ENCODE results near the gene SS18.

SS18 gene

DNA sequence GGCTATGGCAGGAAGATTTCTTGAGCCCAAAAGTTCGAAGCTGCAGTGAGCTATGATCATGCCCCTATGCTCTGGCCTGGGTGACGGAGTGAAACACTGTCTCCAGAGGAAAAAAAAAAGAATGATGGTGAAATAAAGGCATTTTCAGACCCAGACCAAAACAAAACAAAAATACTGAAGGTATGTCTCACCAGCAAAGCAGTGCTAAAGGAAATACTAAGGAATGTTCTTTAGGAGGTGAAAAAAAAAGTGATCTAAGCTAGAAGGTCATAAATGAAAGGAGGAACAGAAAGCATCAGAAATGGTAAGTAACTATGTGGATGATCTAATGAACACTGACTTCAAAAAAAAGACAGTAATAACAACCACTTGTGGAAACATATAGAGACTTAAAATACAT, 18.7 kb downstream of the SS18 start:
- DNase-seq (ENCODE audit: low spot score): no peak

GRCh38 chr18:26071020-26071419, 19.4 kb downstream of the SS18 start:
- DNase-seq (ENCODE audit: low spot score): no peak

- DNase-seq (ENCODE audit: low spot score): no peak
Observed at GRCh38 chr18:26059357-26059756, 31.1 kb downstream of the SS18 start.

DNA sequence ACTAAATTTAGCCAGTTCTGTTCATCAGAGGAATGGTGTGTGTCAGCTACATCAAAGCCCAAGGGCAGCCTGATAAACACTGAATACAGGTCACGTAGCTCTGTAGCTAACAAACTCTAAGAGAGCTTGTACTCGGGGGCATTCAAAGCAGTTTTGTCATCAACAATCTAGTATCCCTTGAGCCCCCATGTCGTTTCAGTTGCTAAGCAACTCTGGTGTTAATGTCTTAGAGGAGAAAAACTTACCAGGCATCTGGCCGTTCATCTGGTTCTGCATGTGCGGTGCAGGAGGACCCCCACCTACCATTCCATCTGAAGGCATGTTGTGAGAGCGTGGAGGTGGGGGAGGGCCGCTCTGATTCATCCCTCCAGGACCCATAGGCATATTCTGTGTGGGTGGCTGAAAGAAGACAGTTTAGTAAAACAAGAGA, 33.1 kb downstream of the SS18 start:
- DNase-seq (ENCODE audit: low spot score): no peak

DNA sequence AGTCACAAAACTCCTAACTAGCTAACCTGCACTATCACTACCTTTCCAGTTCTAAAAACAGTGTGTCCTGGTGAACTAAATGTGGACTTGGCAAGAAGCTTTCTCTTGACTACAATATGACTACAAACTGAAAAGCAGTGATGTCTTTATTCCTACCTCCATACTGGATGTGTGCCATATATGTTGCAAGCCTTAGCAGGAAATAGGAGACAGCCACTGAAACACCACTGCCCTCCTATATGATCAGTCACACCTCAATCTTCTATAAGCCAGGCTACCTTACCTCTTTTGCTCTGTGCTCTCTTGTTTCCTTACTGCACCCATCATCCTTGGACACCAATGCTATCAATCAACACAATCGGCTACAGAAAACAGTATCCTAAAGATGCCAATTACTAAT, 34.1 kb downstream of the SS18 start:
- no peak for DNase-seq (ENCODE audit: low spot score)

GRCh38 chr18:26052505-26052904, 37.9 kb downstream of the SS18 start:
- DNase-seq (ENCODE audit: low spot score): no peak

GRCh38 chr18:26051843-26052242, 38.6 kb downstream of the SS18 start:
- DNase-seq (ENCODE audit: low spot score): no peak

GRCh38 chr18:26046419-26047077, 43.9 kb downstream of the SS18 start:
- no peak for DNase-seq (ENCODE audit: low spot score)

GRCh38 chr18:26044807-26045206, 45.6 kb downstream of the SS18 start:
- DNase-seq (ENCODE audit: low spot score): no peak

DNA sequence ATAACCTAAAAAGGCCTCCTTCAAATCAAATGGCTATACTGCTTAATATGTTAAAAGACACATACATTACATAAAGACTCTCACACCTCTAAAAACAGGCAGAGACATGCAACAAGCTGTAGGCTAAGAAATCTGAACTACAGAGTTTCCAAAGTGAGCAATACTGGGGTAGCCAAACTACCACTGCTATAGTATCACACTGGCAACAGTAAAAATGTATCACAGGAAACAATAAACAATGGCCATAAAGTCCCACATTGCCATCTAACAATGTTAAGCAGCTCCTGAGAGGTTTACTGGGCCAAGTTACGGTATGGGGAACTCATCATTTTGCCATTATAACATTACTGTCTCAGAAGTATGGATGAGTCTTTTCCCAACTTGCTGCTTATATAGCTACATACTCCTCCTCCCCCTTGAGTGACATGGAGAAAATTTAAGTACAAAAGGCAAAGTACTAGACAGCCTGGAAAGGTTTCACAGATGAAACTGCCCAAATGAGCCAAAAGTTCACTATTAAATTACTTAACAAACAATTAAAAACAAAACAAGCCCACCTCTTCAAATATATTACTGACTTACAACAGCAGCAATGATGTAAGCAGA, 50.3 kb downstream of the SS18 start:
- no peak for DNase-seq (ENCODE audit: low spot score)

- DNase-seq (ENCODE audit: low spot score): no peak
Observed at GRCh38 chr18:26039203-26039602, 51.2 kb downstream of the SS18 start.

- DNase-seq (ENCODE audit: low spot score): no peak
Observed at GRCh38 chr18:26036635-26037034, 53.8 kb downstream of the SS18 start.

DNA sequence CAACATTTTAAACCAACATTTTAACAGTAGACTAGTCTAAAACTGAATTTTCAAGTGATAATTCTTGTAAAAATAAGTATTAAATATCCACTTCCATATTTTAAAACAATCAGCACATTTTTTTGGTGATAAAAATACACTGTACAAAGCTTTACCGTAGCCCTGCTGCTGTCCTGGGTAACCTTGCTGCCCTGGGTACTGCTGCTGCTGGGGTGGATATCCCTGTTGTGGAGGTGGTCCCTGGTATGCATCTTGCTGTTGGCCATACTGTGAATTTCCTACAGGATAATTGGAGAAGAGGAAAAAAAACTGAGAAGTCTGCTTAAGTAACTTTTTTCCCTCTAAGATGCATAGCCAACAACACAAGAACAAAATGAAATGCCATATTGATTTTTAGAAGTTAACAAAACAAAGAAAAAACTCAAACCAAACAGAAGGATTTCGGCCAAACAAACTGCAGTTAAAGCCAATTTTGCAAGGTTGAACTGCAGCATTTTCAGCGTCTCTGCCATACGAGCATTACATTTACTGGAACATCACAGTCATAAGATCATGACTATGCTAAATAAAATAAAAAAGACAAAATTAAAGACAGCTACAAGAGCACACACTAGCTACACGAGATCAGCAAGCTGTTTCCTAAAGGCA, 55.4 kb downstream of the SS18 start:
- no peak for DNase-seq (ENCODE audit: low spot score)

- no peak for DNase-seq (ENCODE audit: low spot score)
Observed at GRCh38 chr18:26022585-26022984, 67.8 kb downstream of the SS18 start.

- DNase-seq (ENCODE audit: low spot score): no peak
Observed at GRCh38 chr18:26021061-26021754, 69.2 kb downstream of the SS18 start.

- DNase-seq (ENCODE audit: low spot score): no peak
Observed at GRCh38 chr18:26017929-26018328, 72.5 kb downstream of the SS18 start.

DNA sequence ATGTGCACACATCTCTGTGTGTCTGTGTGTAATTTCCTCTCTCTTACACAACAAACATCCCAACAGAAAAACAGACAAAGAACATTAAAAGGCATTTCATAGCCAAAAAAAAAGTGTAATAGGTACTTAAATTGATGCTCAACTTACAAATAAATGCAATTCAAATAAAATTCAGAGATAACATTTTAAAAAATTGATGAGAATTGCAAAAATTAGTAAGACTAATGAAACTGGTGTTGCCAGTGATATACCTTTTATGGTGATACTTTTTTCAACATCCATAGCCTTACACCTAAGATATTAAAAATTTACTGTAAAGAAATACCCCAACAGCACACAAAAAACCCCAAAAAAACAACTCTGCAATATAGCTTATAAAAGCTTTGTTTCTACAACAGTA, 76.0 kb downstream of the SS18 start:
- no peak for DNase-seq (ENCODE audit: low spot score)

- no peak for DNase-seq (ENCODE audit: low spot score)
Observed at GRCh38 chr18:26008619-26009018, 81.8 kb downstream of the SS18 start.

- DNase-seq (ENCODE audit: low spot score): no peak
Observed at GRCh38 chr18:26008096-26008495, 82.3 kb downstream of the SS18 start.

GRCh38 chr18:26005950-26006349, 84.5 kb downstream of the SS18 start:
- no peak for DNase-seq (ENCODE audit: low spot score)

DNA sequence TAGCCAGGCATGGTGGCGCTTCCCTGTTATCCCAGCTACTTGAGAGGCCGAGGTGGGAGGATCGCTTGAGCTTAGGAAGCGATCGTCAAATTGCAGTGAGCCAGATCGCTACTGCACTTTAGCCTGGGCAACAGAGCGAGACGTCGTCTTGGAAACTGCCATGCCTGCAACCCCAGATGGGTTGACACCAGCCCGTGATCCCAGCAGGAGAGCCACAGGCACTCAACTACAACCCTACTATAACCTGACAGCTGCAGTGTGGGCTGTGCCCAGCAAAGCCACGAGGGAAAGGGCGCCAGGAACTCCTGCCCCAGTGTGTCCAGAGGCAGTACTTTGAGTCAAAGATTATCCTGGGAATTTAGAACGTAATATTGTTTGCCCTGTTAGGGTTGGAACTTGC, 85.6 kb downstream of the SS18 start:
- no peak for DNase-seq (ENCODE audit: low spot score)

DNA sequence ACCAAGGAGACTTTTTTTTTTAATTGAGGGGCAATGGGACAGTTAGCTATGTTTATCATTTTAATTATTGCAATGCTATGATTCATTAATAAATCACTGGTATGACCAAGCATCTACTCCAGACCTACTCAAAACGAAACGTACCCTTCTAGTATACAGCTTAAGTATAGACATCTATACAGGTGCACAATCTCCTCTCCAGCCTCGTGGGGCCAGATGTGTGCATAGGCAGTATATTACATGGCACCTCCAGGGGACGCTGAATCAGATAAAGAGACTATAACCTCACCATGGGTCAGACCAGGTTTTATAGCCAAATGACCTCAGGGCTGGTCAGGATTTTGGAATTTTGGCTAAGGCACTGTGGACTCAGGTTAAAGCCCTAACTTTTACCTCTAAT, 86.6 kb downstream of the SS18 start:
- DNase-seq (ENCODE audit: low spot score): no peak

DNA sequence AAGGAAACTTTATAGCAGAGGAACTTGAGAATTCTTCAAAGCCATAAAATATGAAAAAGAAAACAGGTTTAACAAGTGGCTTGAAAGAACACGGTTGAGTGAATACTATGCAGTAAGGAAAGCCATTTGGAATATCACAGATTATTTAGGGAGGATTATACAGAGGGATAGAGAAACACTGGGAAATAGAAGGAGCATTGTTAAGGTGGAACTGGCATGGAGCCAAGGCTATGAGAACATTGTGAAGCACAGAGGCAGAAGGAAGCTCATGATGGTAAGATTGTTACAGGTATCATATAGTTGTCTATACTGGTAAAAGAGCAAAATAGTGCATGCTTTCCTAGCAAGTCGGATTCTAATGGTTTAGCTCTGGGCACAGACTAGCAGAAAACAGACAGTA, 87.1 kb downstream of the SS18 start:
- DNase-seq (ENCODE audit: low spot score): no peak
